Measurements from ENCODE around the gene ABLIM1. TPM values are rescaled to one million over a fixed set of nuclear protein-coding genes. Genes with fewer than 3 reads are reported as not detected.

Gene ABLIM1
- total and polyA plus RNA-seq, 2 of the 13 experiments (the other 11 are each of a cell fraction or from before 2014, with no cell fraction given), result 59.4 to 92.7 TPM

- in situ Hi-C loops (cut with HindIII; ENCODE audit: extremely low pct_ligation_motif_present, low pct_unique_long_range_greater_than_20kb) (loop anchor here (5.0 kb wide), 2 partner anchors 74 to 239 kb away; no protein-coding TSS in a partner anchor), intact Hi-C loops (cut with micrococcal nuclease; ENCODE audit: unreplicated experiment) (no loop called here)
- Histone ChIP-seq H3K79me2 (ENCODE audit: insufficient read depth, low read length) (no peaks in the 10 kb centered on the region), H3K9ac (ENCODE audit: insufficient read depth, low read depth, low read length) (no peak overlapping the region), H3K36me3 (replicated peaks in 1 of 2; ENCODE audit: control insufficient read depth in 1 of 2, insufficient read depth in 2 of 2, low read length in 2 of 2) (no peaks in the 10 kb centered on the region), H3K27ac (ENCODE audit: extremely low read length, insufficient read depth, low read length) (no peak overlapping the region), H4K20me1 (ENCODE audit: insufficient read depth, low read length) (no peaks in the 10 kb centered on the region), H3K4me2 (ENCODE audit: low read depth, low read length) (no peak overlapping the region), H3K4me1 (ENCODE audit: insufficient read depth, low read length) (peaks cover 19% of the 10 kb centered on the region), H3K9me3 (ENCODE audit: low read length) (no peaks in the 10 kb centered on the region), H2AFZ (ENCODE audit: low read length) (no peak overlapping the region), H3K27me3 (ENCODE audit: control insufficient read depth in 1 of 2, insufficient read depth in 2 of 2, low read length in 2 of 2) (no peaks in the 10 kb centered on the region), H3K4me3 (replicated peaks in 1 of 3; ENCODE audit: insufficient read depth in 1 of 3, low read depth in 2 of 3, low read length in 3 of 3) (no peak overlapping the region)
- ChIA-PET POLR2A (no interaction called here), CTCF (ENCODE audit: low intra/inter-chr PET ratio, low total read pairs) (interaction anchor here (4.2 kb wide), 1 partner anchor 74 kb away, joined by 57 read pairs; no protein-coding TSS in a partner anchor)
- no TSS peak for BruUV-seq (replicated peaks)
- ATAC-seq (no peak), DNase-seq (ENCODE audit: low spot score) (no peak), FAIRE-seq (no peak)
- no peak for TF ChIP-seq THYN1 (CRISPR knock-in tag; IDR thresholded peaks at IDR 0.05; ENCODE audit: borderline replicate concordance, low read depth)
- WGBS (ENCODE audit: low lambda C conversion rate), result 99% methylated on average over 5 of the region's 5 CpGs
Observed at GRCh38 chr10:114545819-114546218, 112.3 kb downstream of the ABLIM1 start.

- intact Hi-C loops (cut with micrococcal nuclease; ENCODE audit: unreplicated experiment) (no loop called here), in situ Hi-C loops (cut with HindIII; ENCODE audit: extremely low pct_ligation_motif_present, low pct_unique_long_range_greater_than_20kb) (loop anchor here (5.0 kb wide), 2 partner anchors 73 to 238 kb away; no protein-coding TSS in a partner anchor)
- Histone ChIP-seq H3K27ac (ENCODE audit: extremely low read length, insufficient read depth, low read length) (no peak overlapping the region), H3K9ac (ENCODE audit: insufficient read depth, low read depth, low read length) (no peak overlapping the region), H3K4me1 (ENCODE audit: insufficient read depth, low read length) (peaks cover 19% of the 10 kb centered on the region), H4K20me1 (ENCODE audit: insufficient read depth, low read length) (no peaks in the 10 kb centered on the region), H3K27me3 (ENCODE audit: control insufficient read depth in 1 of 2, insufficient read depth in 2 of 2, low read length in 2 of 2) (no peaks in the 10 kb centered on the region), H3K4me3 (replicated peaks in 1 of 3; ENCODE audit: insufficient read depth in 1 of 3, low read depth in 2 of 3, low read length in 3 of 3) (no peak overlapping the region), H3K4me2 (ENCODE audit: low read depth, low read length) (no peak overlapping the region), H2AFZ (ENCODE audit: low read length) (no peak overlapping the region), H3K9me3 (ENCODE audit: low read length) (no peaks in the 10 kb centered on the region), H3K36me3 (replicated peaks in 1 of 2; ENCODE audit: control insufficient read depth in 1 of 2, insufficient read depth in 2 of 2, low read length in 2 of 2) (no peaks in the 10 kb centered on the region), H3K79me2 (ENCODE audit: insufficient read depth, low read length) (no peaks in the 10 kb centered on the region)
- ChIA-PET POLR2A (no interaction called here), CTCF (ENCODE audit: low intra/inter-chr PET ratio, low total read pairs) (no interaction called here)
- 72% methylated on average over 10 of the region's 10 CpGs for WGBS (ENCODE audit: low lambda C conversion rate)
- TF ChIP-seq YEATS2 (CRISPR knock-in tag; IDR thresholded peaks at IDR 0.05; ENCODE audit: borderline replicate concordance) (no peak), ZNF768 (CRISPR knock-in tag; IDR thresholded peaks at IDR 0.05) (peak; percentile 65)
- BruUV-seq (replicated peaks), result no TSS peak
- no peak for DNase-seq (ENCODE audit: low spot score)
- no peak for FAIRE-seq
- ATAC-seq, result 0 out of 3 replicates have a peak, but pooled peaks have one; percentile 29
Observed at GRCh38 chr10:114545071-114545470, 113.0 kb downstream of the ABLIM1 start.

Measured in HepG2 (cell line).